H1 (cell line): ENCODE measurements around the gene SV2B. TPM values are rescaled to one million over a fixed set of nuclear protein-coding genes. Genes with fewer than 3 reads are reported as not detected.

Experiments
- CREB1 ChIP-seq: IDR thresholded peaks from 2 replicates; pipeline ENCODE4 v1.6.1; 2012; ENCODE audit warnings: inconsistent platforms
- KDM4A ChIP-seq: IDR thresholded peaks from one replicate; pipeline ENCODE4 v1.7.1; 2012; ENCODE audit warnings: low read depth, mild to moderate bottlenecking, moderate library complexity, low read length, inconsistent platforms; ENCODE audit not compliant: severe bottlenecking
- MAFK ChIP-seq: IDR thresholded peaks from 2 replicates; pipeline ENCODE4 v1.6.1; 2012; ENCODE audit warnings: low read depth, mild to moderate bottlenecking, improper control_type of control experiment, low read length
- polyA plus RNA-seq, 7 experiments: library from polyadenylated mRNA; depleted of rRNA in 3 of 7; stranded (reverse) in 5 of 7; unstranded in 2 of 7; fragments of >200 nt in 5 of 7; fragments of 200-250 nt in 2 of 7; gene quantifications; 1 replicate in 5 of 7; 2 replicates in 1 of 7; 4 replicates in 1 of 7; pipeline versions ENCODE4 v1.2.1 to v1.2.3, GENCODE V29; 2011 to 2013; ENCODE audit warnings: missing spikeins in 2 of 7, mixed read lengths in 2 of 7
- total RNA-seq: library from RNA; stranded (reverse); fragmentation: NEBNext Ultra II Directional; extraction: Animal tissue kit (Norgen Biotek cat#: 25700); gene quantifications from 2 replicates; pipeline ENCODE4 v1.2.1, GENCODE V29; 2021

The SV2B gene
- total and polyA plus RNA-seq, 2 of the 8 experiments (the other 6 are each of a cell fraction or from before 2014, with no cell fraction given) = 0.09 to 0.20 TPM

DNA sequence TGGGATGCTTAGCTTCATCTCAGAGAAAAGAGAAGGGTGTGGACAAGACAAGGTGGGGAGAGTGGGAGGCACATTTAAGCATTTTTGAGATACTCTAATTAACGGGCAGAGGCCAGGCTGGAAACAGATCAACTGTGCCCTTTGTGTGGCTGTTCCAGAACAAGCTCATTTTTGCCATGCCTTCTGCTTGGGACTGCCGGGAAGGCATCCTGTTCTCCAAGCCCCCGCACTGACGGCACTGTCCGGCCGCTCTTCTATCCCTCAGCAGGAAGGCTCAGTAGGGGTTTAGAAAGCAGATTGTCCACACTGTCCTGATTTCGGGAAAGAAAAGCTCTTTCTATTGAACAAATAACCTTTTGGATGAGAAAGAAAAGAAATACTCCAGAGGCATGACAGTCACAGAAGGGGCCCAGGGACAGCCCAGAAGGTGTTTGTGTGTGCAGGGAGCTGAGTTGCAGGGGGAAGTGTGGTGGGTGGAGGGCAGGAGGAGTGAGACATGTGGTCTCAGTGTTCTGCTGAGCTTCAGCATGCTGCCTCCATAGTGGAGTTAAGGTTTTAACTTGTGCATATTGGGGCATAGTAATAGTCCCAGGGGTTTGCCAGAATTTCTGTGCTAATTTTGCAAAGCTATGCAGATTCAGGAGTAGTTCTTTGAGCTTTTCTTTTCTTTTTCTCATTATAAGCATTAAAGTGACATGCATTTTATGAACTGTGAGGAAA is 27.3 kb downstream of the SV2B start (continued):
- TF ChIP-seq CREB1 = no peak
- no peak for TF ChIP-seq MAFK
- TF ChIP-seq KDM4A = no peak
